HCEC 1CT (cell line): Measurements from ENCODE around the gene KCNQ1.

ENCODE experiments used
- DNase-seq: peaks from one replicate; pipeline ENCODE4 v3.0.0-alpha.2; 2017

The KCNQ1 gene

DNA sequence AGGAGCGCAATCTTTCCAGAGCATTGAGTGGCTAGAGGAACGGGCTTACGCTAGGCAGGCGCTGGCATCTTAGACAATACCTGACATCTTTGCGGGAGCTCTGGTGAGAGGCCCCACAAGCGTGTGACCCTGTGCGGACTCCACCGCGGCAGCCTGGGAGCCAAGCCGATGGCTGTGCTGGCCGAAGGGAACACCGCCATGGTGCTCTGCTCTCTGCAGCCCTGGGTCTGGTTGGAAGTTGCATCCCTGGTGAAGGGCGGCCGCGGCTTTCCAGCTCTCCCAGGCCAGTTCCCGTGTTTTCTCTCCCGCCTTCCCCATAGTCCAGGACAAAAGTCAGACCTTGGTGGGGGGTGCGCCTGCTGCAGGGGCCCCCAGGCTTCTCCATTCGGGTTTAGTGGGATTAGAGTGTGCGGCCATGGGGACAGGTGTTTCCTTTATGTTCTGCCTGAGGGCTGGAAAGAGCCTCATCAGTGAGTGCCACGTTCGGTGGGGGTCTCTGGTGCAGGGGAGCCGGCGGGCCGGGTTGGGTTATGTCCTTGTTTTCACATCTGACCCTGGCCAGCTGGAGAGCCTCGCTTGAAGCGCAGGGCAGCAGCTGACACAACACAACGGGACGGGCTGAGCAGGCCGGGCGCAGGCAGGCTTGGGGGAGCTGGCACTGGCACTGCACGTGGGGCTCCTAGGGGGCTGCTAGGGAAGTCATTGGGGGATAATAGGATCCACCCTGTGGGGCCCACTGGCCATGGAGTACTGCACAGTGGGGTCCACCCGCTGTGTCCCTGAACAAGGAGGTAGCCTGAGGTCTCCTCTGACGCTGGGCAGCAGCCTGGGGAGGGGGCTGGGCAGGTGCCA lies 94.8 kb downstream of the KCNQ1 start:
- DNase-seq = no peak

DNA sequence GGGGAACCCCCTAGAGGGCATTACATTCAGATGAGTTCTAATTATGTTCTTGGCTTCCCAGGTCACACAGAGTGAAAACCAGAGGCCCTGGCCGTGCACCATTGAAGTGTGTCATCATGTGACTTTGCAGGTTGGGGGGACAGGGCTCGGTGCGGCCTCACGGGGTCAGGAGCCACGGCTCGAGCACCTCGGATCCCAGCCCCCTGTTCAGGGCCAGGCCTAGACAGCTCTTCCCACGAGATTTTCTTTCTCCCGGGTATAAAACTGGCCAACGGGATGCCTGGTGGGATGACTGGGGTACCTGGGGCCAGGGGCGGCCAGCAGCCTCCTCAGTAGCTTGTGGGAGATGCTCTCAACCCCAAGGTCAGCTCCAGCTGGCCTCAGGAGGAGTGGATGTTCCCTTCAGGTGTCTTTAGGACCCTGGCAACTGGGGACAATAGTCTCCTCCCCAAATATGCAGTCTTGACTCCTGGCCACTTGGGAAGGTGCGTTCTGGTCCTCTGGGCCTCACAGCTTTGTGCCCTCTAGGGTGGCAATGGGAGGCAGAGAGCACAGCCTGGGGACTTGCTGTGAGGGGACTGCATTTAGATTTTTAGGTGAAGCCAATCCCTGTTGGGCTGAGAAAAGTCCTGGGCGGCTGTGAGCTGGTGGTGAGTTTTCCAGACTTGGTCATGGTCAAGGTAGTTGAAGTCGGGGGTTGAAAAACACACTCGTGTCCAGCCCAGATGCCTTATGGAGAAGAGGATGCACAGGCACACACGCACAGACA lies 95.6 kb downstream of the KCNQ1 start:
- DNase-seq = no peak

DNA sequence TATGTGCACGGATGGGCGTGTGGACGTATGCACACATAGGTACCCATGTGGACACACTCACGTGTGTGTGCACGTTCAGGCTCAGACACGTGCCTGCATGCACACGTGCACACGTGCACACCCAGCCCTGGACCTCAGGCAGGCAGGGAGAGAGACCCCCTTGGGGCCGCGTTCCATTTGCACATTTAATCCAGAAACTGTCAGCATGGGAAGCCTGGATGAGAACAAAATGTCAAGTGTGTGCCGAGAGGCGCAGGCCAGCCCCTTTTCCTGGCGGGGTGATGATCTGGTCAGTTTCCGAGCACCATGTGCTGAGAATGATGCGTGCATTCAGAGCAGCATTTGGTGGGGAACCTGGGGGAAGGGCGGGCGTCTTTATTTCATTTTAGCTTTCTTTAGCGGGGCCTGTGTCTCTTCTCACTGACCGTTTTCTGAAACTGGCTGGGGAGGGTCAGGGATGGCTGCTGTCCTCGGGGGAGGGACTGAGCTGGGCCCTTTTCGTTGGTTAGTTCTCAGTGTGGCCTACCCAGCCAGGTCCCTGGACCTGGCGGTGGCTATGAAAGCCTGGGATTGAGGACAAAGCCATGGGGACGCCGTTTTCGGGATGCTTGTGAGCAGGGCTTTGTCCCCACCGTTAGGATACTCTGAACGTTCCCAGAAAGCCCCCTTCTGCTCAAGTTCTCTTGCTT lies 96.3 kb downstream of the KCNQ1 start:
- no peak for DNase-seq

DNA sequence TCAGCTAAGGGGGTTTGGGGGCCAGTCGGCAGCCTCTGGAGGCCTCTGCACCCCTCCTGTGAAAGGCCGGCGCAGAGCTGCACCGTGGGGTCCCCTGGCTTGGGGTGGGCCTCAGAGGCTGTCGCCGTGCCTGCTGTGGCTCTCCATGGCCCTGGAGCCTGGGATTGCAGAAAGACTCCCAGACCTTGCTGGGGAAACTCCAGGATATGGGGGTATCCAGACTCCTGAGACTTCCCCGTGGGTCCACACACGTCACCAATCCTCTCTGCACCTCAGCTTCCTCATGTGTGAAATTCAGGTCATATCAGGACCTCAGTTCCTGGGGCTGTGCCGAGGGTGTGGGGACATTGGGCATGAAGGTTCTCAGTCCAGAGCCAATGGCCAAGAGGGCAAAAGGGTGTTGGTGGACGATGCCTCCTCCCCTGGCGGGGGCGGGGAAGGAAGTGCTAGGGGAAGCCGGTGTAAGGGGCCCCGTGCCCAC lies 97.1 kb downstream of the KCNQ1 start:
- DNase-seq = no peak

DNA sequence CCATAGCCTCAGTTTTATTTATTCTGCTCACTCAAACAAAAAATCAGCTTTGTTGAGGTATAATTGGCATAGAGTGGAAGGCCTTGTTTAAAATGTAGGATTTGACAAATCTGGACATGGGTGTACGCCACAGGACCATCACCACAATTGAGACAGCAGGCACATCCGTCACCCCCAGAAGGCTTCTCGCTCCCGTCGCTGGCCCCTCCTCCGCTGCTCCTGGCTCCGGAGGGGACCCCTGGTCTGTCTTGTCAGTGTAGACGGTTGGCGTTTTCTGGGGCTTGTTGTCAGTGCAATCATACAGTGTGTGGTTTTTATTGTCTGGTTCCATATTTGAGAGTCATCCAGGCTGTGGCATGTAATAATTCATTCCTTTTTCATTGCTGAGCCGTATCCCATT lies 97.6 kb downstream of the KCNQ1 start:
- DNase-seq = no peak

DNA sequence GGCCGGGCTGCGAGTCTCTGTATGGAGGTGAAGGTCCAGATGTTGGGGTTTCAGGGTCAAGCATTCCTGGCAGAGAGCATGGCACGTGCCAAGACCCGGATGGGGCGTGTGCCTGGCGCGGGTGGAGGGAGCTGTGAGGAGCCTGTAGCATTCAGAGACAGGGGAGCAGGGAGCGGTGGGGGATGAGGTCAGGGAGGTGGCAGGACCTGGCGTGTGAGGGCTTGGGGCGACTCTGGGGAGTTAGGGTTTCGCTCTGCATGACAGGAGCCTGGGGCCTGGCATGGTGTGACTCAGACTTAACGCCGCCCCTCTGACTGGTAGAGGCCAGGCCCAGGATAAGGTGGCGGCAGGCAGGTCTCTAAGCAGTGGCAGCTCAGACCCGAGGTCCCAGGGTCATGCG lies 103.0 kb downstream of the KCNQ1 start:
- no peak for DNase-seq

DNA sequence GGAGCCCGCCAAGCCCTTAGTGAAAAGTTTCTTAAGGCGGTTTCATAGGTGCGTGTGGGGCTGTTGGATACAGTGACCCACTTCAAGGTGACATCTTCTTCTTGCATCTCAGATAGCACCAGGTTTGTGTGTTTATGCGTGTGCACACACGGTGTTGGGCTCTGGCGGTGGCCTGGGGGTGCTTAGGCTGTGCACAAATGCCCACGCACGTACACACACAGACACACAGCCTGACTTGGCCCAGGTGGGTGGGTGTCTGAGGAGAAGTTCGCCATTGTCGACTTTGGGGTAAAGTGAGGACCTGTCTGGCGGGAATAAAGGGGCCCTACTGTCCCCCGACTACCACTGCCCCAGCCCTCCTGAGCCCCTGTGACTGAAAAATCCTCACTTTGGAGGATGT lies 103.8 kb downstream of the KCNQ1 start:
- no peak for DNase-seq

DNA sequence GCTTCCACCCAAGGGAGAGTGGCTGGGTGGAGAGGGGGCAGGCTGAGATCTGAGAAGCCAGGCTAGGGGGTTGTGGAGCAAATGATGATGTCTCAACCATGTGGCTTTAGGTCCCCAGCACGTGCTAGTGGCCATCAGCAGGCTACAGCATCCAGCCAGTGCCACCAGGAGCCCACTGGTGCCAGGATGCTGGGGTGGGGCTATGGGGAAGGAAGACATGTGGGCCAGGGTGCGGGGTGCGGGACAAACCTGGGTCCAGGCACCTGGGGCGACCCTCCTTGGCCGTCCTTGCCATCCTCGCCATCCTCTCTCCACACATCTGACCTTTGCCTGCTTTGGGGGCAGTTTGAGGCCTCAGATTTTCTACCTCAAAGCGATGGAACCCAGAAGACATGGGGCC lies 104.3 kb downstream of the KCNQ1 start:
- DNase-seq = no peak

DNA sequence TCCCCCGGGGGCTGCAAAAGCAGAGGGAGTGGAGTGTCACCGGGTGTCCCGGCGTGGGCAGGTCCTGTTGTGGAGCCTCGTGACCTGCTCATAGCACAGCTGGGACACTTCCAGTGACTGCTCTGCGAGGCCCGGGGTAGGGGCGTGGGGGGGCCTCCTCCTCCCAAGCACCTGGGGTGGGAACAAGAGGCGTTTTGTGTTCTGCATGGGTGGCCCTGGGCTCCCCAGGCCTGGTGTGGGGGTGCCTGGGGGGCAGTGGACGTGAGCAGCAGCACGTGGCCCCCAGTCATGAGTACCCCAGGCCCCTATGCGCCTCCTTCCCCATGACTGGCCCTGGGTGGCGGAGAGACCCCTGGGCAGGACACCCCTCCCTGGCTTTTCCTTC lies 104.7 kb downstream of the KCNQ1 start:
- DNase-seq = no peak

DNA sequence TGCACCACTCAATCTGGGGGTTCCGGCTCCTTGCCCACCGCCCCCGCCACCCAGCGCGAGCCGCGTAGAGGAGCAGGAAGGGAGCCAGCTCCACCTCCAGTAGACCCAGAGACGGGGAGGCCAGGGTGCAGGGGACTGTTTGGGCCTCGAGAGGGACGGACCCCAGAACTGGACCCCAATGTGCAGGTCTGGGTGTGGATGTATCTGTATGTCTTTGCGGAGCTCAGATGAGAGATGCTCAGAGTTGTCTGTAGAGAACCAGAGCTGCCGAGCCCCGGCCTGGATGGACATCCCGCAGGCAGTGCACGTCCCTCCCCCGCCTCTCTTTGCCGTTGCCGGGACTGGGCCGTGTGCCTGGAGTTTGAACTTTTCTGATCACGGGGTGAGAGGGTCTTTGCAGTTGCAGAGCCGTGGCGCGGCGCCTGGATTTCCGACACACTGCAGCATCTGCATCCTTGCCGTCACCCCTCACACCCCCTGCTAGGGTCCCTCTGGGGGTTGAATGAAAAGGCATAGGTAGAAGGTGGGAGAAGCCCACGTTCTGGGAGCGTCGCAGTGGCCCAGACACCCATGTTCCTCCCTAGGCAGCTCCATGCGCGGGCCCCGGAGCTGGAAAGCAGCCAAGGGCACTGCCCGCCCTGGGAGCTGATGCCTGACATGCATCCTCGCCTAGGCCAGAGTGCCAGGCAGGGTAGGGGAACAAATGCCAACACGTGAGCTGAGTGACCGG lies 105.2 kb downstream of the KCNQ1 start:
- no peak for DNase-seq

DNA sequence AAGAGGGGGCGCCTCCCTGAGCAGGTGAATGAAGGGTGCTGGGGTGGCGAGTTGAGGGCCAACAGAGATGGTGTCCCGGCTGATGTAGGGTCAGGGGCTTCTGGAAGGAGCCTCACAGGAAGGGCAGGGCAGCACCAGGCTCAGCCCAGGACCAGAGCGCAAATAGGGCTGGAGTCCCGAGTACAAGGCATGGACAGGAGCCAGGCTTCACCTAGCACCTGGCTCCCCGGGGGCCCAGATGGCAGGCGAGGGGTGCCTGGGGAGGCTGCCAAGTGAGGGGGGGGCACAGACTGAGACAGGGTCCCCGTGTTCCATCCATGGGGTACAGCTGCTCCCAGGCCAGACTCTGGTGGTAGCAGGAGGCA lies 105.8 kb downstream of the KCNQ1 start:
- DNase-seq = no peak

DNA sequence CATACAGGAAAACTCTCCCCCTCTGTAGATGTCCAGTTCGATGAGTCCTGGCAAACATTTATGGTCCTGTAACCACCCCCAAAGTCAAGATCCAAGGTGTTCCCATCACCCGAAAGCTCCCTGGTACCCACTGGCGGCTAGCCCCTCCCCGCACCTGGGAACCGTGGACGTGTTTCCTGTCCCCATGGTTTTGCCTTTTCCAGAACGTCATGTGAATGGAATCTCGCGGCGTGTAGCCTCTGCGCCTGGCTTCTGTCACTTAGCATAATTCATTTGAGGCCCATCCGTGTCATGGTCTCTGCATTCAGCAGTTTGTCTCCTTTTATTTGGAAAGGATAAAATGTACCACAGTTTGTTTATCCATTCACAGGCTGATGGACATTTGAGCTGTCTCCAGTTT lies 106.3 kb downstream of the KCNQ1 start:
- no peak for DNase-seq

DNA sequence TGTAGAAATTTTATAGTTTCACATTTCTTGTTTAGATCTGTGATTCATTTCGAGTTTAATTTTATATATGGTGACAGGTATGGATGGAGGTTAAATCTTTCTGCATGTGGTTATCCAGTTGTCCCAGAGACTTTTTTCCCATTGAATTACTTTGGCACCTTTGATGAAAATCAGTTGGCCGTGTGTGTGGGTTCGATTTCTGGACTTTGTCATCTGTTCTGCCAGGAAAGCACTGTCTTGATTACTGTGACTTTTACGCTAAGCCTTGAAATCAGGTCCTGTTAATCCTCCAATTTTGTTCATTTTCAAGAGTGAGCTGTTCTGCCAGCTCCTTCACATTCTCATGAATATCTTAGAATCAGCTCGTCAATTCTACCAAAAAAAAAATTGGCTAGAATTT lies 107.4 kb downstream of the KCNQ1 start:
- DNase-seq = no peak

DNA sequence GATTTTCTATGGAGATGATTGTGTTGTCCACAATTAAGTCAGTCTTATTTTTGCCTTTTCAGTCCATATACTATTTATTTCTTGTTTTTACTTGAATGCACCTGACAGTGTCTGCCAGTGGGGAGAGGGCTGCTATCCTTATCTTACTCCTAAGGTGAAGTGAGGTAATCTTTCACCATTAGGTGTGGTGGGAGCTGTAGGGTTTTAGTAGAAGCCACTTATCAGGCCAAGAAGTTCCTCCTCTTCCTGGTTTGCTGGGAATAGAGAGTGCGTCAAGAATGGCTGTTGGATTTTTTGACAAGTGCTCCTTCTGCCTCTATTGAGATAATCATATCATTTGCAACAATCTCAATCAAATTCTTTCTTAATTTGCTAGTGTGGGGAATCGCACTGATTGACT lies 108.4 kb downstream of the KCNQ1 start:
- DNase-seq = no peak

DNA sequence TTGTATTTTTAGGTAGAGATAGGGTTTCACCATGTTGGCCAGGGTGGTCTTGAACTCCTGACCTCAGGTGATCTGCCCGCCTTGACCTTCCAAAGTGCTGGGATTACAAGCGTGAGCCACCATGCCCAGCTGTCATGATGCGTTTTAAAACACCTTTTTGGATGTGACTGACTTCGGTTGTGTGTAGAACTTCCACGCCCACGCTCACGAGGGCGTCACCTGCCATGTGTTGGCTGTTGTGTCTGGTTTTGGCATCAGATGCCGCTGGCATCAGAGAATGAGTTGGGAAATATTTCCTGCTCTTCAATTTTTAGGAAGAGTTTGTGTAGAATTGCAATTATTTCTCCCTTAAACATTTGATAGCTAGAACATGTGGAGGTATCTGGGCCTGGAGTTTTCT lies 109.1 kb downstream of the KCNQ1 start:
- no peak for DNase-seq

DNA sequence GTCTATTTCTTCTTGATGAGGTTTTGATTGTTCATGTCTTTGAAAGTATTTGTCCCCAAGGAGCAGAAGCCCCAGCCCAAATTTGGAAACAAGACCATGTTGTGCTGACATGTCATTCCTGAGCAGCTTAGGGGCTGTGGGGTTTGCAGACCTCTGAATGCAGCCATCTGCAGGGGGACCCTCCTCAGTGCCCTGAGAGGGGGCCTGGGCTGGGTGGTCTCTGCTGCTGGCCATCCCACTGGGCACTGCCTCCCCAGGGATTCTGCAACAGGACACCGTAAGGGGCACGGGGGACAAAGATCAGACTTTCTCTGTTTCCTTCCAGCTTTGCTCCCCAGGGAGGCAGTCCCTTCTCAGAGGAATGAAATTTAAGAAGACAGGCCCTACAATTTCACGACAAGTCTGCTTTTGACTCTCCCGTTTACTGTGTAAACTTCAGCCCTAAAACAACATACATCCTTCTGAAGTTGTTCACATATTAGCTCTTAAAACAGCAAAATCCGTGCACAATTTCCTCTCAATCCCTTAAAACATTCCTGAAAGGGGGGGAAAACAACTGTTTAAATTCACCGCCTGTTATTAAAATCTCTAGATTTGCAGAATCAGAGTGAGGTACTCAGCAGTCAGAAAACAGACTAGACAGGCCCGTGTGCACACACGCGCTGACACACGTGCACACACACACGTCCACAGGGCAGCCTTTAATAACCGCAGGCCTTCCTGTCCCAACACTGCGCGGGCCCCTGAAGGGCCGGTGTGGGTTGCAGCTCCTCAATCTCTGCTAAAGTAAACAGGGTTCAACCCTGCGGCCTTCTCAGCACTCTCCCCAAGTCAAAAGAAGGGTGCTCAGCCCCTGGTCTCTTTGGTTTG lies 109.8 kb downstream of the KCNQ1 start:
- DNase-seq = no peak

DNA sequence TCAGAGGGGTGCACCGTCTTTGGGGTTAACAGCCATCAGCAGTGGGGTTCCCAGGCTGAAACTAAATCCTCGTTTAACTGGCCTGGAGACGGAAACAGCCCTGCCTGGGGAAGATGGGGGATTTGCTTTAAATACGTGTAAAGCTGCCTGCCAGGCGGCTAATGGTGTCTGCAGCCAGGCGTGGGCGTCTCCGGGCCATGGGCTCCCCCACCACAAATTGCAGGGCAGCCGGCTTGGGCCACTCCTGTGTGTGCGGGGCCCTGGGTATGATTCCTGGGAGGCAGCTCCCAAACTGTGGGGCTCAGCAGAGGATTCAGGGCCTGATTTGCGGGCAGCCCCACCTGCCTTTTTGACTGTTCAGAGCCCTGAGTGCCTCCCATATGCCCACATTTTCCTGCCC lies 110.5 kb downstream of the KCNQ1 start:
- no peak for DNase-seq

DNA sequence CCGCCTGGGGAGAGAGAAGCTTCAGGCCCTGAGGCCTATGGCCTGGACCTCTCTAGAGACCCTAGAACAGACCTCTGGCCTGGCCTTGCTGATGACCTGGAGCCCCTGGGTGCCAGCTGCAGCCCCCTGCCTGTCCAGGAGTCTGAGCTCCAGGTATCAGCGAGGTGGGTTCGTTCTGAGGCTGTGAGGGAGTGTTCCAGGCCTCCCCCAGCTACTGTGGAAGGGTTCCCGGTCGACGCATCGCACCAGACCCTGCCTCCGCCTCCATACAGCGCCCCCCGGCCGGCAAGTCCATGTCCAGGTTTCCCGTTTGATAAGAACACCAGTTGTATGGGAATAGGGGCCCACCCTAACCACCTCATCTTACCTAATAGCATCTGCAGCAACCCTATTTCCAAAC lies 111.1 kb downstream of the KCNQ1 start:
- DNase-seq = no peak

DNA sequence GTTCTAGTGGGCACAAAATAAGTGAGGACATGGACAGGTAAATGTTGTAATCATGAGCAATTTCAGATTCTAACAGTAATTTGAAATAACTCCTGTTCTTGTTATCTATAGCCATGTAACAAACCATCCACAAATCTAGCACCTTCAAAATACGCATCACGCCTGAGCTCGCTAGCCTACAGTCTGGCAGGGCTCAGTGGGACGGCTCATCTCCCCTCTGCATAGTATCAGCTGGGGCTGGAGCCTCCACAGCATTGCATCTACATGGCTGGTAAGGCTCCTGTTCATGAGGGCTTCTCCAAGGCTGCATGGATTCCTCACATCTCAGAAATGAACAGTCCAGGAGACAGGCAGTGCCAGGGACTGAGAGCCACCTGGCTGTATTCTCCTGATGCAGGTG lies 112.6 kb downstream of the KCNQ1 start:
- DNase-seq = no peak

DNA sequence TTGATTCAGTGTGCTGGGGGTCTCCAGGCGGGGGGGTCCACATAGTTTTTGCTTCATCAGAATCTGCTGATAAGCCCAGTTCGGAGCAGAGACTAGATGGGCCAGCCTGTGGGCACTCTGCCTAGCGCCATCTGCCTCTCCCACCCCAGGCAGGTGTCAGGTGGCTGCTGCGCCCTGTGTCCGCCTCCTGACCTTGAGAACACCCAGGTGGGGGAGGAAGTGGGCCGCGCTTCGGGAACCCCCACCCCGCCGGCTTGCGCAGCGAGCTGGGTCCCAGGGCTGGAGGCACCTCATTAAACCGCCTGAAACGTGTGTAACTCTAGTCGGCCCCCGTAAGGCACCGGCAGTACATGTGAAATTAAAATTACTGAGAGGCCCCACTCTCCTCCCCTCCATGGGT lies 113.6 kb downstream of the KCNQ1 start:
- no peak for DNase-seq

DNA sequence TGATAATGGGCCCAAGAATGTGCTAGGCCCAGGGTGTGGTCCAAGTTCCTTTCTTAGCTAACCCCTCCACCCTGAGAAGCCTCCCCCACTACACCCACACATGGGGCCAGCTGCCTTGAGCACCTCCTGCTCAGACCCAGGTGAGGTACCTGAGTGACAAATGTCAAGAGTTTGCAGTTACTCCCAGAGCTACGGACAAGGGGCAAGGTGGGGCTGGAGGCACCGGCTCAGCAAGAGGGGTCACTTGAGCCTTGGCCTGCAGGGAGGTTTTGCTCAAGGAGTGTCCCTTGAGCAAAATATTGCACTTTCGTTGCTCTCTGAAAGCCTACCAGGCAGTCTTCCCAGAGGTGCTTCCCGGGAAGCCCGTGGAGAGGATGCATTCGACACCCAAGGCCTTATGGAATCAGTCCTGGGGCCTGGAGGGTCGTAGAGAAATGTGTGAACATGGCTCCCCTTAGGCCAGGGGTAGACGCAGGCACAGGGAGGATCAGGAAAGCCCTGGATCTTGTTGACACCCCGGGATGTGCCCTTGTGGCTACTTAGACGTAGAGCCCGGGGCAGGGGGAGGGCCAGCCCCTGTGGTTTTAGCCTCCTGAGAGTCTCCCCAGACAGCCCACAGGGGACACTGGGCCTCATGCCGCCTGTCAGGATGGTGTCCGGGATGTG lies 114.2 kb downstream of the KCNQ1 start:
- DNase-seq = no peak
